Activated T-helper 9 cell treated with anti-CD3 and anti-CD28 coated beads, Interleukin-2, amount 50 U/mL, for 16 hours (primary cell): ENCODE results near the gene TDRD7.

Source experiments
- DNase-seq: peaks from one replicate; pipeline ENCODE4 v3.0.0-alpha.2; 2020; ENCODE audit warnings: low read depth

TDRD7 gene

DNA sequence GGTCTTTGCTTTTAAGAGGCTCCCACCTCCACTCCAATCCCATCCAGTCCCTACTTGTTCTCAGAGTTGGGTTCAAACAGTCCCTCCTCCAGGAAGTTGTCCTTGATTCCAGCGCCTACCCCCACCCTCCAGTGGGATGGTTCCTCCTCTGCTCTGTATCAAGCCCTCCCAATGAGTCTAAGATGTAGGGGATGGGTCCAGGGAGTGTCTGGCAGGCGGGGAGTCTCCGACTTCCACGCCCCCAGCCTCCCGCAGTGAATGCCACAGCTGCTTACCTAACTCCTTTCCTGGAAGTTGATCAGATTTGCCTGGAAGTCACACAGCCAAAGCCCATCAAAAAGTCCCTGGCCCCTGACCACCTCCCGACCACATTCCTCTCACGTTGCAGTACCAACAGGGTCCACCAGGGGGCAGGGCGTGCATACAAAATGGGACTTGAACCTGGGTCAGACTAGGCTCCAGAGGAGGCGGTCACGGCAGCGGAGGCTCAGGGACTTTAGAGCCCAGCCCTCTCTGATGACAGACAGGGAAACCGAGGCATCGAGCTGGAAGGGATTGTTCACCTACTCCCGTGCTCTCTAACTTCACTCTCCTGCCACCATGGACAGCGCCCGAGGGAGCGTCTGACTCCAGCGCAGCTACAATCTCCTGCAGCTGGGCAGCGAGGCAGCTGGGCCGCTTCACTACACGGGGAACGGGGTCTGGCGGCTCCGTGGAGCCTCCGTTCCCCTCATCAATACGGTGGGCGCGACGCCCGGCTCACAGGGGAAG, 25.0 kb upstream of the TDRD7 start:
- DNase-seq = peak; percentile 62

DNA sequence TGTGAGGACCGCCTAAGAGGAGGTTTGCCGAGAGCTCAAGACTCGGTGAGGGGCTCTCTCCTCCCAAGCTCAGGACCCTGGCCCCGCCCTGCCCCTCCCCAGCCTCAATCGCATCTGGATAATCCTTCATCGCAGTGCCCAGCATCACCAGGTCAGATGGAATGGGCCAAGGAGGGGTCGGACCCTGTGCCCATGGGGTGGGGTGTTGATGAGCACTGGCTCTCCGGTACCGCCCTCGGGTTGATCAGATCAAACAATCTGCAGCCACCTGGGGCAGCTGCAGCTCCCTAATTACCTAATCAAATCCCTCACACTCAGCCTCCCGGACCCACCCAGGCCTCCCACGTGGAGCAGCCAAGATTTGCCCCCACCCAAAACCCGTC, 24.4 kb upstream of the TDRD7 start:
- DNase-seq = no peak

DNA sequence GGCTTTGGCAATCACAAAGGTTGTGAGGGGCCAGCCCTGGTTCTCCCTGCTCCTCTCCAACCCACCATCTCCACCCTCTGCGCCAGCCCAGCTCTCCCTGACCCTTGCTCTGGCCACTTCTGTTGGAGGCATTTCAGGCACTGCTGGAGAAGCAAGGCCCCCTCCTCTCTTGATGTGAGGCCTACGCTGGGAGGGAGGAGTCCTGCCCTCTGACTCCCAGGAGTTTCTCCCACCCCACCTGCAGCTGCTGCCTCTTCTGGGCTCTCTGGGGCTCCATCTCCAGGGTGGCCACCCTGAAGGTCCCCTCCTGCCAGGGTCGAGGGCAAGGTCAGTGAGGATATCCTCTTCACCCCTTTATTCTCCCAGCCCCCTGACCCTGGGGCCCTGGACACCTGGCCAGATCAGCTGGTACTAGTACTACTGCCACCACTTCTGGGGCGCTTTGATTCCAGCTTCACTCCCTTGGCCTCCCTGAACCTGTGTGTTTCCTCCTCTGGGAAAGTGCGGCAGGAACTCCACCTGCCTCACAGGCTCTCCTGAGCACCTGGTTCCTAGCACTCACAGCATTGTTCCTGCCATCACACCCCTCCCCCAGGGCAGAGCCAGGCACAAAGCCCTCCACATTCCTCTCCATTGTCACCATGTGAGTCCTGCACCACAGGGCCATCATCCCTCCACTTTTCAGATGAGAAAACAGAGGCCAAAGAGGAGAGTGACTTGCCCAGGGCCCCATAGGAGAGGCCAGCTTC, 23.8 kb upstream of the TDRD7 start:
- DNase-seq = no peak

DNA sequence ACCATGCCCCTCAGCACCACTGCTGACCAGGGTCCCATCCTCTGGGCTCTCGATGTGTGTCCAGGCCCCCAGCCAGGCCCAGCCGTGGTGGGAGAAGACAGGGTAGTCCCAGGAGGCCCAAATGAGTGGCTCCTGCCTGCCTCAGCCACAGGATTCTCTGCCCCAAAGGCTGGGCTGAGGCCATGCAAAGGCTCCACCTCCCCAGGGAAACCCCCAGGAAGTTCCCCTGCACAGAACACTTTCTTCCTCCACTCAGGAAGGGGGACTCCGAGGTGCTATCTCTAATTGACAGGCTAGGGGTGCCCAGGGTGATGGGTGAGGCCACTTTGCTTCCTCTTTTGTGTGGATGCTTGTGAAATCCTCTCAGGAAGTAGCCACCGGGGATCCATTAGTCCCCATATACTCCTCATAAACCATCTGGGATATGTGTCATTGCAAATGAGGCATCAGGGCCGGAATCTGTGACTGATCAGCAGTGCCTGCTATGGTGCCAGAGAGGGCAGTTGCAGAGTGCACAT, 23.1 kb upstream of the TDRD7 start:
- no peak for DNase-seq

DNA sequence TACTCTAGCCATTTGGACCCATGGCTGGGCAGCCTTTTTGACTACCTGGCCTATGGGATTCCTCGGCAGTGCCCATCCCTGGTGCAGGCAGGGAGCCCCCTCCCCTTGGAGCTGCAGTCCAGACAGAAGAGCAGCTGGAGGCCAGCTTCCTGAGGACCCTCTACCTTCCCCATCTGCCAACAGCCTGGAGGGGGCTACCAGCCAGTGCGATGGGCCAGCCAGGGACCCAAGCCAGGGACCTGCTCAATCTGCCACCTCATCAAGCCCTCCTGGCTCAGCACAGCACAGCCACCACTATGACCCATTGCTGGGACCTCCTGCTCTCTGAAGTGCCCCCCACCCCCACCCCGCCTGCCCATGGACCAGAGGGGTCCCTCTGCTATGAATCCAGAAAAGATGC, 22.6 kb upstream of the TDRD7 start:
- DNase-seq = no peak

DNA sequence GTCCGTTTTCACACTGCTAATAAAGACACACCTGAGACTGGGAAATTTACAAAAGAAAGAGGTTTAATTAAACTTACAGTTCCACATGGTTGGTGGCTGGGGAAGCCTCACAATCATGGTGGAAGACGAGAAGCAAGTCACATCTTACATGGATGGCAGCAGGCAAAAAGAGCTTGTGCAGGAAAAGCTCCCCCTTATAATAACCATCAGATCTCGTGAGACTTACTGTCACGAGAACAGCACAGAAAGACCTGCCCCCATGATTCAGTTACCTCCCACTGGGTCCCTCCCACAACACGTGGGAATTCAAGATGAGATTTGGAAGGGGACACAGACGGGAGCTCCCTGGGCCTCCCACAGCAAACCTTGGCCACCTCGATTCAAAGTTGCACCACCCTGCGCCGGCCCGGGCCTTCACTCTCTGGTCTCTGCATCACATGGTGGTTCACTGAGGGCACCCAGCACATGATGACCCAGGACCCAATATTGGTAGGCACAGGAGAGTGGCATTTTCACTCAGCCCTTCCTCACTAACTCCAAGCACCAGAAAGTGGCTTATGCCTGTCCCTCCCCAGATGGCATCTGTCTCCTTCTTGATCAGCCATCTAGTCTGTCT, 21.0 kb upstream of the TDRD7 start:
- no peak for DNase-seq

DNA sequence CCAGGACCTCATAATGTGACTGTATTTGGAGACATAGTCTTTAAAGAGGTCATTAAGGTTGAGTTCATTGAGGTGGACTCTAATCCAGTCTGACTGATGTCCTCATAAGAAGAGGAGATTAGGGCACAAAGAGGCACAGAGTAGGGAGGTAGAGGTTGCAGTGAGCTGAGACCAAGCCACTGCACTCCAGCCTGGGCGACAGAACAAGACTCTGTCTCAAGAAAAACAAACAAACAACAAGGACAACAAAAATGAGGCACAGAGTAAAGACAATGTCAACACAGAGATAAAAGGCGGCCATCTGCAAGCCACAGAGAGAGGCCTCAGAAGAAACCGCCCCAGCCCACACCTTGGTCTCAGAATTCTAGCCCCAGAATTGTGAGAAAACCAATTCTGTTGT, 17.0 kb upstream of the TDRD7 start:
- no peak for DNase-seq

DNA sequence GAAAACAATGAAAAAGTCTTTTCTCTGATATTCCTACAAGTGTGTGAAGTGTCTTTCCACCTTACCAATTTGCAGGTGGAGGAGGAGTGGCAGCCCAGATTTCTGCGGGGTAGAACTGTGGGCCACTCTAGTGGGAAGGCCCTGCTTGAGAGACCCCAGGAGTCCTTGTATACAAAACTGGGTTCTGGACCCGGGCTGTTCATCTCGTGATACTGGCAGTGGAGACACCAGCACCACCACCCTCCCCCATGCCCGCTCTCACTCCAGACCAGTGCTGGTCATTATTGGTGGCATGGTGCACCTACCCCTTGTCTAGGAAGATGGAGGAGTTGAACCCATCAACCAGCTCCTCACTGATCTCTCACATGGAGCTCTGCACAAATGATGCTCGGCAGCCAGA, 16.2 kb upstream of the TDRD7 start:
- no peak for DNase-seq

DNA sequence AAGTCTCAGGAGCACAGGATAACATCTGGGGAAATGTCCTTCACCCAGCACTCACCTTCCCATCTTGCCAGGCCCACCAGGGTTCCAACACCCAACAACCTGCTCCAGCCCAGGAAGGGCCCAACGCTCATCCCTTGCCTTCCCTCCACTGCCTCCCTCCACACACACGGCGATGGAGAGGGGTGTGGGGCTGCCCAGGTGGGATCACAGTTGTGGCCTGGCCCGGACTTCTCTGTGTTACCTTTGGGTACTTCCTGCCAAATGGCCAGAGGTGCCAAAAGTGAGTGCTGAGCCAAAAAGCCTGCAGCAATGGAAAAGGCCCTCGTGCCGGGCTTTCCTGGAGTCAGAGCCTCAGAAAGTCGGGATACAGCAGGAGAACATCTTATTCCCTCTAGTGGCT, 15.6 kb upstream of the TDRD7 start:
- DNase-seq = no peak

DNA sequence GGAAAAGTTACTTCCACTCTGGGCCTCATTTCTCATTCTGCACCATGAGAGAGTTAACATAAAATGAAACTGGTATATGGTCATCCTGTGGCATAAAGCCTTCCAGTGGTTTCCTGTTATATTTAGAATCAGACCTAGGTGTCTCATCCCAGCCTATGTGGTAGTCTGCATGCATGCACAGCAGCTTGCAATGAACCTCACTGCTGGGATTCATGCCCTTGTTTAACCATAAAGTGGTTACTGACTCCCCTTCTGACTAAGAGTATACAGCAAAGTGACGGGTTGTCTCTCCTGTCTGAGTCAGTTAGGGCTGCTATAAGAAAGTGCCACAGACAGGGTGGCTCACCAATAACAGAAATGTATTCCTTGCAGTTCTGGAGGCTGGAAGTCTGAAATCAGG, 14.7 kb upstream of the TDRD7 start:
- DNase-seq = no peak

DNA sequence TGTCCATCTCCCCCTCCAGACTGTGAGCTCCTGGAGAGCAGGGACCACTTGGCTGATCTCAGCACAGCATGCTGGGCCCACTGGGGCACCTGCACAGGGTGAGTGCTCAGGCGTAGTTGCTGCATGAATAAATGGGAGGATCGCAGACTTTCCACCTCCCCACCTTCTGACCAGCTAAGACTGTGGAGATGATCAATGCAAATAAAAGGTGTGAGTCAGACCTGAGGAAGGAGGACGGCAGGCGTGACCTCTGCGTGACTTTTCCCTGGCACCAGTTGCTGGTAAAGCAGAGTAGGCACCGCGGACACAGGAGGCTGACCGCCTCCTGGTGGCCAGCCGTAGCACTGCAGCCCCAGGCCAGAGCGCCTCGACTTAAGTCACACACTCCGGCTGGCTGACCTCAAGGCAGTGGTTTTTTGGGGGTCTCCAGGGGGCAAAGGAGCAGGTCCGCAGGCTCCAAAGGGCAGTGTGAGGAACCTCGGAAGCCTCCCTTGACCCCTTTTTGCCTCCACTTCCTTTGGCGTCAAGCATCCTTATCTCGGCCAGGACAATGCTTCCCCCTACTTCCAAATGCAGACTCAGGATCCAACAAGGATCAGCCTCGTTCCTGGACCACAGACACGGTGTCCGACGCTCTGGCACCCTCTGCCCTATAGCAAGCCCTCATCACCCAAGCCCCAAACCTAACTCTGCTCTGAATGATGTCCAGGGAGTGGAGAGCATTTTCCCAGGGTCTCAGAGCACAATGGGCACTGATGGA, 12.7 kb upstream of the TDRD7 start:
- peak; percentile 51 for DNase-seq

DNA sequence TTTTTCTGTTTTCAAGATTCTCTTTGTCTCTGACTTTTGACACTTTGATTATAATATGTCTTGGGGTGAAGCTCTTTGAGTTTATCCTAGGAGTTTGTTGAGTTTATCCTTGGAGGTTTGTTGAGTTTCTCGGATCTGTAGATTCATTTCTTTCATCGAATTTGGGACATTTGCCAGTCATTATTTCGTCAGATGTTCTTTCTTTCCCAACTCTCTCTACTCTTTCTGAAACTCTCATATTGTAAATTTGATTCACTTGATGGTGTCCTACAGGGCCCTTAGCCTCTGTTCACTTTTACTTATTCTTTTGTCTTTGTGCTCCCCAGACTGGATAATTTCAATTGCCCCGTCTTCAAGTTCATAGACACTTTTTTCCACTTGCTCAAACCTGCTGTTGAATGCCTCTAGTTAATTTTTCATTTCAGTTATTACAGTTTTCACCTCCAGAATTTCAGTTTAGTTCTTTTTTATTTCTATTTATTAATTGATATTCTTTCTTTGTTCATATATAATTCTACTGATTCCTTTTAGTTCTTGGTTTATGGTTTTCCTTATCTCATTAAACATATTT, 8.1 kb upstream of the TDRD7 start:
- DNase-seq = no peak

DNA sequence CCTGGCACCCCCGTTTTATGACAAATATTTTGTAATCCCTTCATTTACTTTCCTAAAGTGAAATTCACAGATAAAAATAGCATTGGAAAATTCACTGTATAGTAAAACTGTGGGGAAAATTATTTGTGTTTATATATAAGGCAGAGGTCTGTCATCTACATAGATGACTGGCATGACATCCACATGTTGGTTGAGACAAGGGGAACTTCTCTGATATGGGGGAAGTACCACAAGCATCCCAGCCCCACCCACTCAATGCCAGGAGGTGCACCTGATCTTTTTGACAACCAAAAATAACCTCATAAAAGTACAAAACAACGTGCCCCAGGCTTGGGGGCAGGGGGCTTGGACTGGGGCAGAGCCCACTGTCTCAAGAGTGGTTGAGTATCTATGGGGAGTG, 6.3 kb upstream of the TDRD7 start:
- DNase-seq = no peak

DNA sequence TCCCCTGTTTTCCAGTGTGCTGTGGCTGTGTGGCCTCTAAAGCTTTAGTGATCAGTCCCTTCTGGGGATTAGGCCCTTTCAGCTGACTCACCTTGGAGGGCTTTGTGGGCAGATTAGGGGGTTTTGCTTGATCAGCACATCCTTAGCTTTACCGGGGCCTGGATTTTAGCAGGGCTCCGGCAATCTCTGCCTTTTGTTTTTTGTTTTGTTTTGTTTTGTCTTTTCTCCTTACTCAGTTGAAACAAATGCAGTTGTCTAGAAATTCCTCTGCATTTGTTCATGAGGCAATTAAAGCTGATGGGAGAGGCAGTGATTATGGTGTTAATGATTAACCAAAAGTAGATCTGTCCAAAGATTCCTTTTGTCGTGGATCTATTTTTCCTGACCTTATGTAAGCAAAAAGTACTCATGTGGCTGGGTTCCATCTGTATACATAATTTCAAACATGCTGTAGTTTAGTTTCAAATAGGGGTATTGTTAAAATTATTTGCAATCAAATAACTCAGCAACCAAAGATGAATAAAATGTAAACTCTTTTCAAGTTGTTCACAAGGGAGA, 5.2 kb upstream of the TDRD7 start:
- DNase-seq = no peak

DNA sequence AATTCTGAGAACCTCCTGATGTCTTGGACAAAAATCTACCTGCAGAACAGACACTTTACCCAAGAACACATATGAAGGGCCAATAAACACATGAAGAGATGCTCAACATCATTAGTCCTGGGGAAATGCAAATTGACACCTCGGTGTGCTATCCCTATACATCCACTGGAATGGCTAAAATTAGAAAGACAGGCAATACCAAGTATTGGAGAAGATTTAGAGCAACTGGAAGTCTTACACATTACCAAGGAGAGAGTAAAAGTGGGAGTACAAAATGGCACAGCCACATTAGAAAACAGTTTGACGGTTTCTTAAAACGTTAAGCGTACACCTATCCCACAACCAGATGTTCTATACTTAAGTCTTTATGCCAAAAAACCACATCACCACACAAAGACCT, 3.3 kb upstream of the TDRD7 start:
- no peak for DNase-seq

DNA sequence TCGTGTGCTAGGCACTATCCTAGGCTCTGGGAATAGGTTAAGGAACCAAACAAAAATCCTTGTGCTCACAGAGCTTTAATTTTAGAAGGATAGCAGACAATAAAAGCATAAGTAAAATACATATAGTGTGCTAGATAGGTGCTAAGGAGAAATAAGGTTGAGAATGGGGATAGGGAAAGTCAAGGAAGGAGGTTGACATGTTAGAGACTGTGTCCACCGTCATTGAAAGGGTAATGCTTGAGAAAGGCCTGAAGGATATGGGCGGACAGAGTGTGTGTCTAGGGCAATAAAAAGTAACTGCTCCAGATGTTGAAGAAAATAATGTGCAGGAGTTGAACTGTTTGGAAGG, 482 bp upstream of the TDRD7 start:
- no peak for DNase-seq

DNA sequence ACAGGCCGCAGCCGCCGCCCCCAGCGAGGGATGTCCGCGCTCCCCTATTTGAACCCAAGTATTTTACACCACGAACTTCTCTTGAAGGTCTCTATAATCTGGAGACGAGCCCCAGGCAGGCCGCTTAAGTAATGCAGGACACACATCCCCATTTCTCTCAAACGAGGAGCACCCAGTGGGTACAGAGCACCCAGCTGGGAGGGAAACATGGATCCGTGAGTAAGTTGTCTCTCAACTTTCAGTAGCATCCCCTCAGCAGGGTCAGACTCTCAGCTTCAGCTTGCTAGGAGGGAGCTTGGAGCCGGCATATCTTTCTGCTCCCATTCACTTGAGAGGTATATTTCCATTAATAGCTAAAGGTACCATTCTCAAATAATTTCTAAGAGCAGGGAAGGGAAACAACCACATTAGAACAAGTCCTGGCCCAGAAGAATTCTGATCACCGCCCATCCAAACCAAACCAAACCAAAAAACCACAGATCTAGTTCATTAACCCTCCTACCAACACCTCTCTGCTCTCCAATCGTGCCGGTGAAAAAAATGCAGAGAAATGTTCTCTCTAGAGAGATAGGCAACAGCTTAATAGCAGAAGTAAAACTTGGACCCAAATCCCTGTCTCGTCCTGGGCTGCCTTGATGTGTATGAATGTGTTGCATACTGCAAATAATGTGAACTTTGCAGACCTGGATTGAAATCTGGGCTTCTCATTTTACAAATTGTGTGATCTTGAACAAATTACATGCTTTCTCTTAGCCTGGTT, 910 bp downstream of the TDRD7 start:
- DNase-seq = no peak

DNA sequence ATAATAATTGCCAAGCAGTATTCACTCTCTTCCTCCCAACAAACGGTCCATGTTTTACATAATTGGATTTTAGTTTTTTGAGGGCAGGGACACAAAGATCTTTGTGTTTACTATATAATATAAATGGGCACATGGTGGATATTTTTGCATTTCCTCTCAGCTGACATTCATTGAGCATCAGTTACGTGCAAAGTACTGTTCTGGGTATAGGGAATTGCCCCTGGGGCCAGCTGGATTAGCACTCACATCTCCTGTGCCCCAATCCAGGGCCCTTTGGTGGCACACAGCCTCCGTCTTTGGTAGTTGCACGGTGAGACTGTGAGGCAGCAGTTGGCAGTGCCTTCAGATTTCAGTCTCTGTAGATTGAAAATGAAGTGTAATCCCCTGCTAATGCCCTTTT, 1.6 kb downstream of the TDRD7 start:
- DNase-seq = no peak

DNA sequence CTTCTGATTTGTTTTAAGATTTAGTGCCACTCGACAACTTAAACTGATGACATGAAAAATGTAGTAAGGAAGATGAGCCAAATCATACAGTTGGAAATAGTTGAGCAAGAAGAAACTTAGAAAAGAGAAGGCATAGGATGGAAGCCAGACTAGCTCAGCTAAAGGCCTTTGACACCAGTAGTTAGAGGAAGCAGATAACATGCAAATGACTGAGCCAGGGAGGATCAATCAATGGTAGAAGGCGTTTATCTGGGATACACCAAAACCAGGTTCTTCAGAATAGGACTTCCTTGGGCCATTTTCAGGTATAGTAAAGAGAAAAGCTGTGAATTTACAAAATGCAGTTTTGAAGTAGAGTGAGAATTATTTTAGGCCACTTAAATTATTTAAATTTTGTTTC, 3.2 kb downstream of the TDRD7 start:
- DNase-seq = no peak

DNA sequence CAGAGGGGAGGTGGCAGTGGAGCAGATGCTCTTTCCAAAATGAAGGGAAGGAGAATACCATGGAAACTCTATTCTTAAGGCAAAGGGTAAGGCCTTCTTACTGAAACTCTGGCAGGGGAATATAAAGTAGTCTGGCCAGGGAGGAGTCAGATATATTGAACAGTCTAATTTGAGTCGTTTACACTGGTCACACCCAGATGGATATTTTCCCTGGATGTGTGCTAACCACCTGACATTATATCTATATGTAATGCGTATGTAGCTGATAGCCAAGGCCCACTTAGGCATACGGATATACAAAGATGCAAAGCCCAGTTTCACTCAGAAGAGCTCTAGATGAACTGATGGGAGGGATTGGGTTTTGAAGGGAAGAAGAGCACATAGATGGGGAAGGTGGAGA, 7.0 kb downstream of the TDRD7 start:
- no peak for DNase-seq

DNA sequence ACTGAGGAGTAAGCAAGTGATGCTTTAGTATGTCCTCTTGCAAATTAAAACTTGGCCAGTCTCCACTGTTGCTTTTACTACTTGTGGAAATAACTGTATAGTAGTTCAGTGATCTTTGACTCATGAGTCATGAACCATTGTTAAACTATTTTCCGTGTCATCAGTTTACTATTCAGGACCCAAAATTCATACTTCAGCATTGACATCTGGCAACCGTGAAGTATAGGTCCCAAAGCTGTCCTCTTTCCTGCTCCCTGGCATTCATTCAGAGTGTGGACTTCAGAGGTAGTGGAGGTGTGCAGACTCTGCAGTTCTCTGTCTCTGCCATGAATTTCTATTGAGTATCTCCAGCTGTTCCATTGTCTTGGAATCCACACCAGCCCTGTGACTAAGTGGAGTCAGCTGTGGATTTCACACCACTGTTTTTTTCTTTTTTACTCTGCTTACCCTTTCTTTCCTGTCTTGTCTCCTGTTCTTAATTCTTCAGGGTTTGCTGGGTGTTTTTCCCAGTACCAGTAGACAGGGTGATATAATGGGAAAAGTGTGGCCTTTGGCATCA, 7.5 kb downstream of the TDRD7 start:
- no peak for DNase-seq
